SIG-M5 treated with dmso at 0.1 percent for 504 hours (cell line): Measurements from ENCODE around the gene DHRS12.
A peak's percentile ranks its signal among the peaks of the same experiment; 100 is the strongest.
"Not testable (repeated sequence)": the region's sequence is repeated elsewhere in the genome, so short reads cannot be mapped to it uniquely, and the experiment has no call there.

ENCODE experiments used
- DNase-seq: peaks from one replicate; lab custom pipeline; 2025; ENCODE audit not compliant: unreplicated experiment; lab: John Stamatoyannopoulos, UW

DHRS12 gene

DNA sequence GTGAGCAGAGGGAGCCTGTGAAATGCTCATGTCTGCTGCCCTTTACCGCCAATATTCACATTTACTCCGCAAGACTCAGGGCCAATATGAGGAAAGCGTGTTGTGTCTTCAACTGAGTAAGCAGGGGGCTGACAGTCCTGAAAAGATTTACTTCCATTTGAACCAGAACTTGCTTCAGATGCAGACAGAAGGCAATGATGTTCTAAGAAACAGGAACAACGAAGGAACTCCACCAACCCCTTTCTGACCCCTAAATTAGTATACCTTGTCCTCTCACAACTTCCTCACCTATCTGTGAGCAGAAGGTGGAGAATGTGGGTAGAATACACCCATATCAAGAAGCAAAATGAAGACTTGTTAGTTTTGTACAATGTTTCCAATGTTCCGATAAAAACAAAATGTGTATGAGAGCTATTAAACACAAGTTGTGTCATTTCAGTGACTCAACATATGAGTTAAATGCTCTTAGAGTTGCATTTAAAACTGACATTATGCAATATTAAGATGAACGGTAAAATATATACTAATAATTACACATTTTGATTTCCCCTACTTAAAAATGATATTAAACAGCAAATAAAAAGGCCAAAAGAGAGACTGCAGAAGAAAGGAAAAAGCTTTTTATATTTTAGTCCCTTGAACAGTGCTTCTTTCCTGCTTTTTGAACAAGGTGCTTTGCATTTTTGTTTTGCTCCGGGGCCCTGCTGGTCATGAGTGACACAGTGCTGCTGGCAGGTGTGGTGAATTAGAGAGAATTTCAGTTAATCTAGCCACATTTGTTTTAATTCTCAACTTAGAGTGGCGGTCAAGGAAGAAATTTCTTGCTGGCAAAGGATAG, 25.0 kb upstream of the DHRS12 start:
- peak; percentile 15 for DNase-seq

DNA sequence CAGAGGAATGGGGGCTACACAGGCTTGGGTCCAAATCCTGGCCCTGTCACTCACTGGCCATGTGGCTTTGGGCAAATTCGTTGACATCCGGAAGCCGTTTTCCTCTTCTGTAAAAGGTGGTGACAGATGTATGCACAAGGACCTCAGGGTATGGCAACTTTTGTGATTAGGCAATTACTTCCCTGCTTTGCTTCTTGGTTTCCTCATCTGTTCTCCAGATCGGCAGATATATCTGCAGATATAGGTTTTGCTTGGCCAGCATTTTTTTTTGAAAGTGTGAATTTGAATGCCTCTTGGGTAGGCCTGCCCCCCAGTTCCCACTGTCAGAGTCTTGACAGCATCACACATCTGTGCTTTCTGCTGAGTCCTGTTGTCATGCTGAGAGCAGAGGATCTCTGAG, 23.3 kb upstream of the DHRS12 start:
- DNase-seq: peak; percentile 97

DNA sequence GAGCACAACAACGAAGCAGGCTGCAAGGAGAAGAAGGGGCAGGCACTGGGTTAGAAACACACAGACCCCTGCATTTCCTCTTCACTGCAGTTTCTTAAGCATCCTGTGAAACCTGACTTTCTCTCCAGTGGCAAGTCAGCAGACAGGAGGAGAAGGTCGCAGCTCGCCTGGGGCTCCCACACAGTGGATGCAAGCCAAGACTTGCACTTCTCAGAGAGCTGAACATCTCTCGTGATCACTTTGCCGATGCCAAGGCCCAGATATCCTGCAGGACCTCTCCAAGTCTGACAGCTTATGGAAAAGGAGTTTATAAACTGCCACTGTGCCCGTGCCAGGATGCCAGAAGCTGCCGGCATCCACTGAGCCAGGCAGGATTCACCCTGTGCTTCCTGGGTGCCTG, 22.6 kb upstream of the DHRS12 start:
- peak; percentile 61 for DNase-seq

DNA sequence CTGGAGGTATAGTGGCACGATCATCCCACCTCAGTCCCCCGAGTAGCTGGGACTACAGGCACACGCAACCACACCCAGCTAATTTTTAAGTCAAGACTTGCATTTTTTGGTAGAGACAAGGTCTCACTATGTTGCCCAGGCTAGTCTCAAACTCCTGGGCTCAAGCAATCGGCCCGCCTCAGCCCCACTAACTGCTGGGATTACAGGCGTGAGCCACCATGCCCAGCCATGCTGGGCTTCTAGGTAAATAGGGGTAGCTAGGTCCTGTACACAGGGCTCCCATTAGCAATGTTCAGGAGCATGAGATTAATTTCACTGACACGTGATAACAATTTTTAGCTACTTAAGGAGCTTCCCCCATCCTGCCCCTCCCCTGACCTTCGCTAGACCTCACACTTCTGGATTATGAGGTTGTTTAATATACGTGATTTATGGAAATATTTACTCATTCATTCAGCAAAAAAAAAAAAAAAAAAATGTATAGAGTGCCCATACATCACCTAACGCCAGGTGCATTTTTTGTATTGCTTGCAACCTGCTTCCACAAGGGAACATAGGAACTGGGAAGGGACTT, 21.8 kb upstream of the DHRS12 start:
- no peak for DNase-seq

DNA sequence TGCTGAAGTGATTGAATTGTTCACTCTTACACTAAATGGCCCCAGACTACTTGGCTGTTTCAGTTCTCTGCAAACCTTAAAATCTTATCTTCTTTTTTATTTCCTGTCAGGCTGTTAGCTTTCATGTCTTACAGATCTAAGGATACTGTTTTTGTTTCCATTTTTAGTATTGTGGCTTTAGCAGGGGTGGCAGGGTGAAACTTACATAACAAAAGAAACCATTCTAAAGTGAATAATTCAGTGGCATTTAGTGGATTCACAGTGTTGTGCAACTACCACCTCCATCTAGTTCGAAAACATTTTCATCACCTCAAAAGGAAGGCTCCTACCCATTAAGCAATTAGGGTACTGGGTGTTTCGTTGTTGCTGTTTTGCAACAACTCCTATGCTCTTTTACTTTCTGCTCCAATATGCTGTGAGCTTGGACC, 21.2 kb upstream of the DHRS12 start:
- DNase-seq: peak; percentile 99

DNA sequence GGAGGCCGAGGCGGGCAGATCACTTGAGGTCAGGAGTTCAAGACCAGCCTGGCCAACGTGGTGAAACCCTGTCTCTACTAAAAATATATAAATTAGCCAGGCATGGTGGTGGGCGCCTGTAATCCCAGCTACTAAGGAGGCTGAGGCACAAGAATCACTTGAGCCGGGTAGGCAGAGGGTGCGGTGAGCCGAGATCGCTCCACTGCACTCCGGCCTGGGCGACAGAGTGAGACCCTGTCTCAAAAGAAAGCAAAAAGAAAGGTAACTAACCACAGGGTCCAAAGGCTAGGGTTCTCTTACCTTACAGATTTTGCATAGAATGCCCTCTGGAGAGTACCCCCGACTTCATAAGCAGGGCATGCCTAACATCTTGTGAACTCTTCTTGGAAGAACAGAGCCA, 20.7 kb upstream of the DHRS12 start:
- DNase-seq: not testable (repeated sequence)

DNA sequence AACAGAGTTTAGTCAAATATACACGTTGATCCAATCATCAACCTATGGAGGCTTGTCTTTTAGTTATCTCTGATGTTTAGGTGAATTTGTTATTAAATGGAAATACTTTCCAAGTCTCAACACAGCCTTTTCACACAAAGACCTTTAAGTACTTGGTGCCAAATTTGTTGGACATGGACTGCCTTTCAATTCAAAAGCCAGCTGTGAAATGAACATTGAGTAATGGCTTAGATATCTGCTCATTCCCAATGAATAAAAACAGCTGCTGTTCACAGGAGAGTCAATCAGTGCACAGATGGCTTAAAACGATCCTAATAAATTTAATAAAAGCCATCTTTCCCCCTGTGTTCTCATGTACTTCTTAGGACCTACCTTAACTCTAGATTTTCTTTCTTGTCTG, 19.9 kb upstream of the DHRS12 start:
- no peak for DNase-seq

DNA sequence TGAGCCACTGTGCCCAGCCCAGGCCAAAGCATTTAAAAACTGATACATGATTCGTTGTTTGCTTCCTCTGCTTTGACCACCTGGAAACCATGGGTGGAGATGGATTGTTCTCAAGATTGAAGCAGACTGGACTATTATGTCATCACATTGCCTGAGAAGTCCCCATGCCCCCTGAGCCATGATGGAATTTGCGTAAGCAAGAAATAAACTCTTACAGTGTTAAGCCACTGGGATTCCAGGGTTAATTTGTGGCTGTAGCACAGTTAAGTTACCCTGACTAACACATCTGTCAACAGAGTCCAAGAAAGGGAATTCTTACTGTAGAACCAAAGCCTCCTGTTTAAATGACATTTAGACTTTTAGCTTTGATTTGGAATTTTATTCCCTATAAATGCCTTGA, 19.4 kb upstream of the DHRS12 start:
- DNase-seq: peak; percentile 15

DNA sequence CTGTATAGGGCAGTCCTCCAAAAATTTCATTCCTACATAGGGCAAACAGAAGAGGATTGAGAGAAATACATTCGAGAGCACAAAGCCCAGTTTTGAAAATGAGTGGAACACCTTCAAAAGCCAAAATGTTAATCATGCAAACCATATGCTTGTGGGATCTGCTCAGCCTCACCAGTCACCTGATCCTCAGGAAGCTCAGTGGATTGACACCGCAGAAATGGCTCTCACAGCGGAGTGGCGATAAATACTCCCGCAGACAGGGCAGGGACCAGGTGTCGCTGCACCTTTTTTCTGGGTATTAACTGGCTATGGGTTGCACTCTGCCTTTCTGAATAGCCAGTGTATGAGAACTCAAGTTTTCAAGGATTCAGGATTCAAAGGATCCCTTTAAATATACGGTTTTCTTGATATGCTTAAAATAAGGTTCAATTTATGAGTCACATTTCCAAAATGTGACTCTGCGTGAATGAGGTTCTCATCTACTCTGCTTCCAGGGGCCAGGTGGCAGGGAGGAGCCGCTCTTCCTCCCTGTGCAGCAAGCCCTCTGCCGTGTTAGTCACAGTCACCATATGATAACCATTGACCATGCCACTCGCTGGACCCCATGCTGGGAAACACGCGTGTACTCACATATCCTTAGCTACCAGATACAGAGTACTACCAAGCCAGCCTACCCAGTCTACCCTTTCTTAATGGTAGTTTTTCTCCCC, 18.3 kb upstream of the DHRS12 start:
- DNase-seq: no peak

DNA sequence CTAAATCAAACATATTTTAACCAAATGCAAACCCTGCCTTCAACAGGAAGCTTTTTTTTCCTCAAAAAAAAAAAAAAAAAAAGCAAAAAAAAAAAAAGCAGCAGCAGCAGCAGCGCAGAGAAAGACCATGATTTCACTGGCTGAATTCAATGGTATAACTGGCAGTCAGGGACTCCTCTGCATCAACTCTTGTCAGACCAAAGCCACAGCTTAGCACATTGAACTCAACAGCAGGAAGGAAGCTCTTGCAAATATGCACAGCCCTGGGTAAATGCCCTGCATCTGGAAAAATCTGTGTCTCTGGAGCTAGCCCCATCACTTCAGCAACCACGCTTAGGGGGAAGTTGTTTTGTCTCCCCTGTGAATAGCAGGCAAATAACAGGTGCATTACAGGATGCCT, 17.6 kb upstream of the DHRS12 start:
- peak; percentile 13 for DNase-seq

DNA sequence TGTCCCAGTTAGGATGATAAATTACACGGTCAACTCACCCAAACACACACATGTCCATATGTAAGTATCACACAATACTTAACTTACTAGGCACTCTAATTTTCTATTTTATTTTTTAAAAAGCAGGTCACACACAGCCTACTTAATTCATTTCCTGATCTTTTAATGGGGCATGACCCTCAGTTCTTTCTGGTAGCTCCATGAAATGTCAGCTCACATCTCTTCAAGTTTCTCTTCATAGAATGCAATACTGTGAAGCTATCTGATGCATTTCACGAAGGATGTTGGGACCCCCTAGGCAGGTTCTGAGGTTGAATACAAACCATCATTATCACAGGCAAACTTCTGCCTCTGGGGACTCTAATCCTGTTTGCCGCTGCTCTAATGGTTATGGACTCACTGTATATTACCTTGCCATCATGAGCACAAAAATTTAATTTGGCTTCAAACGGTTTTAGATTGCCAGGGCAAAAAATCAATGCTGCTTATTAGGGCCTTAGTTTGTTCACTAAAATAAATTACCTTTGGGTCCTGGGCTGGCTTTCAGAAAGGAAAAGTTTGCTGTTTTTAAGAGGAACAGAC, 16.1 kb upstream of the DHRS12 start:
- no peak for DNase-seq

DNA sequence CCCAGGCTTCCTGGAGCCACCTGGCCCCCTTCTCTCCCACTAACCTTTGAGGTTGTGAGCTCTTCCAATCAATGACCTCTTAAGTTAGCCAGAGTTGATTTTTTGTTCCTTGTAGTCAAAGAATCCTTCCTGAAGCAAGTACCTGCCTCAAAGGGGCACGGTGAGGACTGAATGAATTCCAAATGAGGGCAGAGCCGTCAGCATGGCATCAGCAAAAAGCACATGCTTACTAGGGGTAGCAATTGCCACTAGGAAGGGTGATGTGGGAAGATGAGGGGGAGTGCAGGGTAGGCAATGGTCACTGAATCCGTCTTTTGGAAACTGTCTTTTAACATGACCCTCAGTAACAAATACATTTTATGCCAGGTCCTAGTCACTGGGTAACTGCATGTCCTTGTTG, 15.6 kb upstream of the DHRS12 start:
- DNase-seq: no peak

DNA sequence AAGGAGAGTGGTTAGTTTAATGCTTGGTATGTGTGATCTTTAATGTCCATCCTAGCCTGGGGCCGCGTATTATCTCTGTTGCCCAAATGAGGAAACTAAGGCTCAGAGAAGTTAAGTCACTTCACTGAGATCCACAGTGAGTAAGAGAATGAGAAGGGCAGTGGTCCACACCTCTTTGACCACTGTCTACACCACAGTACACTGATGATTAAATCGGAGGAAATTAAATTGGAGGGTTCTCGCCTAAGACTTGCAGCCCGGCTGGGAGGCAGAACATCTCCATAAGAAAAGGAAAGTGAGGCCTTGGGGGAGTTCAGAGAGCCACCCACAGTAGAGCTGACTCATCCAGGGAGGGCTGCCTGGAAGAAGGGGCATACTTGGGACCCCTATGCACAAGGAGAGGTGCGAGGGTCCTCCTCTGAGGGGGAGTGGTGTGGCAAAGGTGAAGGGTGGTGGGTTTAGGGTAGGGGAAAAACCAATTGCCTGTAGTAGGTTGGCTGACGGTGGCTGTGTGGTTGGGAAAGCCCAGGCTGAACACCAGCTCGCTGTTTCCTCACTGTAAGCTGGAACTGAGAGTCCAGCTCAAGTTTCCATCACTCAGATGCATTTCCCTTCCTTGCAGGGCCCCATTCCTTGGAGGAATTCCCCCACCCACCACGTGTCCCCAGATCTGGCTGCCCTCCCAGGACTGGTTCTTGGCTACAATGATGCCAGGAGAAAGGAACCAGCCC, 15.0 kb upstream of the DHRS12 start:
- DNase-seq: no peak

DNA sequence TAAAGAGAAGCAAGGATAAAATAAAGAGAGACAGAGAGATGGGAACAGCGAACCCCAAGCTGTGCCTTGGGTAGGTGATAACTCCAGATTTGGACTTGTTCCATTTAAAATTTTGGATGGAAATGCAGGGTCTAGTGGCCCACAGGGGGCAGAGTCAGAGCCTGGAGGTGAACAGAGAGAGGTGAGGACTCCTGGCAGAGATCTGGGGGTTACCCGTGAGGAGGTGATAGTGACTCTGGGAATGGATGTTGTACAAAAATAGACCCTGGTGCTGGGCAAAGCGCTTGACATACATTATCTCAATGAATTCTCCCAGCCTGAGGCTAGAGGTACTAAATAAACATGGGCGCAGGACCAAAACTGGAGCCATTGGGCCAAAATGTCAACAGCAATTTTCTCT, 14.3 kb upstream of the DHRS12 start:
- DNase-seq: no peak

DNA sequence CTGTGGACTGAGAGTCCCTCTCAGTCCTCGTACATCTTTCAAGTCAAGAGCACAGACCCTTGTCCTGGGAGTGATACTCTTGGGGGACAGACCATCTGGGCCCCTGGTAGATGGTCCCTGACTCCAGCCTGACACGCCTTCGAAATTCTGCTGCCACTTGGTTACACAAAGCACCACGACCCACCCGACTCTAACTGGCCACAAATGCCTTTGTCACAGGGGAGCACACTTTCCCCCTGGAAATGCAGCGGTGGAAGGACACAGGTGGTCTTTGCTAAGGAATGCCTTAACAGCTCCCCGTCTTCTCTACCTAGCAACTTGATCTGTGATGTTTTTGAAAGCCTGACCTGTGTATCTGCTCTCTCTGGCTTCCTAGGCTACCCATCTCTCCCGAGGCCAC, 13.8 kb upstream of the DHRS12 start:
- DNase-seq: no peak

DNA sequence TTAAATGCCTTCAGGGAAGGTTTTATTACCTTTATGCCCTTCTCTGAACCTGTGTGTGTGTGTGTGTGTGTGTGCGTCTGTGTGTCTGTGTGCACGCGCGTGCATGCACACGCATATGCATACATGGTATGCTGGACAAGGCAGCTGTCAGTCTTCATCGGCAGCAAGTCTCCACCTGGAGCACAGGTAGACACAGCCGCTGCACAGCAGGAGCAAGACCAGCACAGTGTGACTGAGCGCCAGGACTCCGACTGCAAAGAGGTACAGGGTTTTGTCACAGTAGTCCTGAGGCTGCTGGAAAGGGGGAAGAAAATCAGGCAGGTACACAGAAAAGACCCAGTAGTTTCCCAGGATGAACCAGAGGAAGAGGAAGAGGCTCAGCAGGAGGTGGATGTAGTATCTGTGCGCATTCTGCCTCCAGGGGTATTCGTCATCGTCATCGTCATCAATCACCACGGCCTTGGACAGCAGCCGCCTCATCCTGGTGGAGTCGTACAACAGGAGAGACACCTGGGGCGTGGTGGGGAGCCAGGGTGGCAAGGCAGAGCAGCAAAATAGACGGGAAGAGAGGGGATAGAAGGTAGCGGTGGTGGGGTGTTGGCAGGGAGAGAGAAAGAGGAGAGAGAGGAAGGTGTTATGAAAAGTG, 12.8 kb upstream of the DHRS12 start:
- no peak for DNase-seq

DNA sequence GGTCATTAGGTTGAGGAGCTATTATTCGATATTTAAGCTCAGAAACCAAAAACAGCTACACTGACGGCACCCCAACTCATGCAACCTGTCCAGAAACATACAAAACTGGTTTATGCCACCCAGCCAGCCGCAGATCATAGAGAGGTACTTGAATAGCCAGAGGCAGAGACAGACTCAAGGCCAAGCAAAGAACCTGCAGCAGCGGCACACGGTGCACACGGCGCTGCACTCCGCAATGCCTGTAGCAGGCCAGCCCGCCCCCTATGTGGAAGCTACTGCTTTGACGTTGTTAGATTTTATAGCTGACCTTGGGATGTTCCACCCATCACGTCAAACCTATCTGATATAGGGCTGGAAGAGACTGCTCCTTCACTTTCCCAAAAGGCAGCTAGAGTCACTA, 11.9 kb upstream of the DHRS12 start:
- no peak for DNase-seq

DNA sequence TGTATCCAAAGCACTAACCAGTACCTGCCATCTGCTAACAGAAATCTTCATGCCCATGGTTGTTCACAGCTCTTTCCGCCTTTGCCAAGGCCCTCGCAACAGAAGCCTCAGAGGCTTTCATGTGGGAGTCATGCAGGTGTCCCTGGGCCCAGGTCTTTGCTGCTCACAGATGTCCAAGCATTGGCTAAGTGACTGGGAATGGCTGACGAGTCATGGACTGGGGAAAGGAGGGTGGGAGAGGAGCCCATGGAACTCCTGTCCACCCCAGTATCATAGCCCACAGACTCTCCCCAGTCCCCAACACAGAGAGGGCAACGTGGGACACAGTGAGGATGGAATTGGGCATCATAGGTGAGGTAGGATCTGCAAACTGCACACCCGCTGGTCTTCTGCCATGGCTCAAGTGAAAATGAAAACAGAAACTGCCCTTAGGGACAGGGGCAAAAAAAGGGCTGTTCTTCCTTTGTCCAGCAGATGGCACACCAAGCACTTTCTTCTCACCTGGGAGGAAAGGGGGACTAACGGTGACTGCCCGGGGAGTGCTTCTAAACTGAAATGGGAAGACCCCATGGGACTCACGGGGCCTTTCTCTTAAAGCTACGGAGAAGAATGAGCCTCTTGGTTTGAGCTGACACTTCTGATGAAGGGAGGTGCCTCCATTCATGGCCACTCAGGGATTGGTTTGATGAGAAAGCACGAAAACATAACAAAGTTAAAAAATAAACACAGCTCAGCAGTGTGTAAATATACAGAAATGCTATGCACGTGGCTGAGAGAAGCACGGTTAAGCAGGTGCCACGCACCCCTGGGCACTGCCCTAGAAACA, 11.1 kb upstream of the DHRS12 start:
- peak; percentile 76 for DNase-seq

DNA sequence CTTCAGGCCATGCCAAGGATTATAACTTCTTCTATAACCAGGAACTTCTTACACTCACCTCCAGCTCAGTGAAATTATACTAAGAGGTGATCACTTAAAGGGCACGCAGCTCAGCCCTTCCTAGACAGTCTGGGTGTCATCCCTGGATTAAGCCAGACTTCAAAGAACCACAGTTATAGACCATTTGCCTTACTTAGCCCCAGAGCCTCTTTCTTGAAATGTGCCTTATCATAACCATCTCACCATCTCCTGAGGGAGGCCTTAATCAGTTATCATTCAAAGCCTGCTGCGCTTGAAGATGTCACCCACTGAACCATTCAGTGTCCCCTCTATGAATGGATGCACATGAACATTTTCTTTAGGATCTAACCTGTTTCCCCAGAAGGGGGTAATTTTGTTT, 10.1 kb upstream of the DHRS12 start:
- DNase-seq: no peak

DNA sequence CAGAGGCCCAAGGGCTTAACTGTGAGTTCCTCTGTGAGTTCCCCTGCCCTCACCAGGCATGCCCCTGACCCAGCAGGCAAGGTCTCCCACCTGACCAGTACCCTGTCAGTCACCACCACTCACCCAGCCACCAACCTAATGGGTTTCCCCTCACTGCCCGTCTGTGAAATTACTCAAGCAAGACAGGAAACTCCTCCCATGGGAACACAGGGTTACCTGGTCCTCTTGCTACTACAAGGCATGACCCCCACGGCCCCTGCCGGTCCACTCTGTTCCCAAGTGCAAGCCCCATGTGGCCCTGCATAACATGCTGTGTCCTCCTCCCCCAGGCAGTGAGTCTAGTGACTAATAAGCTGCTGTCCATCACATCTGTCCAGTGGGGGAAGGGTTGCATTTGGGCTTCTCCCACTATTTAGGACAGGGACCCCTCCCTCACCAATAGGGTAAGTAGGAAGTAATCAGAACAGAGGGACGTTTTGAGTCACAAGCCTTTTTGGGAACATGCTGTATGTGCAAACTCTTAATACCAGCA, 8.0 kb upstream of the DHRS12 start:
- DNase-seq: no peak
